ENCODE measurements around the gene AP2A1.

Gene AP2A1

GRCh38 chr19:49766007-49766929, 533 bp upstream of the AP2A1 start:
- DNase-seq: peak; percentile 99

DNA sequence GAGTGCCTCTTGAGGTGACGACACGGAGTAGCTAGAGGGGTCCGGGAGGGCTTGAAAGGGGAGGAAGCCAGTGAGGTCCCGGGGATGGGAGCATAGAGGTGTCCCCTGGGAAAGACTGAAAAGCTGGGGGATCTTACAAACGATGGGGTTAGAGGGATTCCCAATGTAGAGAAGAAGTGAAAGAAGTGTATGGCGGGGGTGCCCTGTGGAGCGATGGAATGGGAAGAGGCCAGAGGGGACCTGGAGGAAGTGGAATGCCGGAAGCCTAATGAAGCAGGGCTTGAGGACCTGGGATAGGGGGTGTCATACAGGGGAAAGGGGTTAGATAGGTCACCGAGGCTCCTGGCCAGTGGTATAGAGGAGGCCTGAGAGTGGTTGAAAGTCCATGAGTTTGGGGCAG, 580 bp downstream of the AP2A1 start:
- no peak for DNase-seq

DNA sequence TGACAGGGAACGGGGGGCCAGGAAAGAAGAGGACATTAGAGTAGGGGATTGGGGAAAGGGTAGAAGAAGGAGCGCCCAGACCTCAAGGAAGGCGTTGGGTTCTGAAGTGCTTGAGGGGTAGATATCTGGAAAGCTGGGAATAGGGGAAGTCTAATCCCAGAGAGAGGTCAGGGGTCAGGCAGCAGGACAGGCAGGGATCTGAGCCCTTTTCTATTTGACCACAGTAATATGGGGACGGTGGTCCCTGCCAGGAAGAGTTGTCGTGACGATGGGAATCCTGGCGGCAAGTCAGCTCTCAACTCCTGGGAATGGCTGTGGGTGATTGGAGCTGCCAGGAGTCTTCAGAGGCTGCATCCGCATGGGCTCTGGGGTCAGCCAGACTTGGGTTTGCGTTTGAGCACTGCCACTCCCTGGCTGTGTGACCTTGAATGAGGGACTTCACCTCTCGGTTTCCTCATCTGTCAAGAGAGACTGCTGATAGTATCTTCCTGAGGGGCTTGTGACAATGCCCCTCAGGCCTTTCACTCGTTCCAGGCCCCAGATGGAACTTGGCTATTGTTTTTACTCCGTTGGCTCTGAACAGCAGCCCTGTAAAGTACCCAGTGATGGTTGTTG, 1.3 kb downstream of the AP2A1 start:
- DNase-seq: no peak

DNA sequence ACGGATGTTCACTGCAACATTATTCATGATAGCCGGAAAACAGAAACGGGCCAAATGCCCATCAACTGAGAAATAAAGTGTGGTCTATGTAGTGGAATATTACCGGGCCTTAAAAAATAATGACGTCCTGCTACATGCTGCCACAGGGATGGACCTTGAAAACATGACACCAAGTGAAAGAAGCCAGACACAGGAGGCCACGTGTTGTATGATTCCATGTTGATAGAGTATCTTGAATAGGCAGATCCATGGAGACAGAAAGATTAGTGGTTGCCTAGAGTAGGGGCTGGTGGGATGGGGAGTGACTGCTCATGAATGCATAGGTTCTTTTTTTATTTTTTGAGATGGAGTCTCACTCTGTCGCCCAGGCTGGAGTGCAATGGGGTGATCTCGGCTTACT, 3.7 kb downstream of the AP2A1 start:
- DNase-seq: no peak

DNA sequence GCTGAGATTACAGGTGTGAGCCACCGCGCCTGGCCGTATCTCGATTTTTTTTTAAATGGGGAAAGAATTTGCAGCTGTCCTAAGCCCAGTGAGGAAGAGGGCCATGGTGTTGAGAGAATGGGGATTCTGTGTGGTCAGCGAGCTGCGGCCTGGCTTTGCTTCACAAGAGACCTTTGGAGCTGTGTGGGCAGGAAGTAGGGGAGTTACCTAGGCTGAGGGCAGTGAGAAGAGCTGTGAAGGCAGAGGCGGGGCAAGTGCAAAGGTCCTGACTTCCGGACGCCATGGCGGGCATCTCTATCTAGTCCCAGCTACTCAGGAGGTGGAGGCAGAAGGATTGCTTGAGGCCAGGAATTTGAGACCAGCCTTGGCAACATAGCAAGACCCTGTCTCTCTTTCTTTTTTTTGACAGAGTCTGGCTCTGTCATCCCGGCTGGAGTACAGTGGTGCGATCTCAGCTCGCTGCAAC, 4.9 kb downstream of the AP2A1 start:
- no peak for DNase-seq

DNA sequence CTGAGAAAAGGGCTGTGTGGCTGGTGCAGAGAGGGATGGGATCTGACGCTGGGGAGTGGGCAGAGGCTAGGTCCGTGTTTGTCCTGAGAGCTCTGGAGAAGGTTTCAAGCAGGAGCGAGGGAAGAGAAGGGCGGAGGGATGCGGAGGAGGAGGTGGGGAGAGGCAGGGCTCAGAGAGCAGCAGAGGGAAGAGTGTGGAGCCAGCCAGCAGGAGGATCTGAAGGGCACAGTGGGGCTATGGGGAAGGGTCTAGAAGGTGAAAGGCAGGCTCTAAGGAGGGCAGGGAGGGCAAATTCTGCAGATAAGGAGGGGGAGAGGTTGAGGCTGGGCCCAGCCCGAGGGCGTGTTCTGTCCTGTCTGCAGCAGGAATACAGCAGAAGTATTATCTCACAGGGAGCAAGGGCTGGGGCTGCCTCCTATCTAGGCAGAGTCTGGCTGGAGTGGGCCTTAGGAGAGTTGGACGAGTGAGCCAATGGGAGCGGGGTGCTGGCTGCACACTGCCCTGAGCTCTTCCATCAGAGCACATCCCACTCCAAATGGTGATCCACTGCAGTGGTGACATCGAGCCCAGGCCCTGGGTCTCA, 6.1 kb downstream of the AP2A1 start:
- DNase-seq: no peak

DNA sequence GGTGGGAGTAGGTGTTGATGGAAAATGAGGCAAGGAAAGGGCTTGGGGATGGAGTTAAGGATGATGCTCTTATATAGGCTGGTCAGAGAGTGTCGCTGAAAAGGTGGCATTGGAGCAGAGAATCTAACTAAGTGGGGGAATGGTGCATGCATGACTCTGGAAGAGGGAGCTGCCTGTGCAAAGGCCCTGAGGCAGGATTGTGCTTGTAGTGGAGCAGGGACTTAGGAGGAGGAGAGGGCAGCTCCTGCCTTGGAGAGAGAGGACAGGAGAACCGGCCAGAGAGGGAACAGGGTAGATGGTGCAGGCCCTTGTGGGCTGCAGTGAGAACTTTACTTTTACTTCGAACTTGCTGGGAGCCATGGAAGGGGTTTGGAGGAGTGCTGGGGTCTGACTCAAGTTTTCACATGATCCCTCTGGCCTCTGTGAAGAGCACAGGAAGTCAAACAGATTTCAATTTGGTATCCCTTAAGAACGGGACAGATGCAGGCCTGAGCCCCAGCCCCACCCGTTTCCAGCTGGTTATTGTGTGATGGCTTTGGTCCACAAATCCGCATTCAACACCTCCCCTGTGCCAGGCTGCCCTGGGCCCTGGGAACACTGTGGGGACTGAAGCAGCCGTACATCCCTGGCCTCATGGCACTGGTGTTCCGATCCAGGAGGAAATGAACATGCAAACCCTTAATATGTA, 7.0 kb downstream of the AP2A1 start:
- no peak for DNase-seq

GRCh38 chr19:49774969-49775368, 8.2 kb downstream of the AP2A1 start:
- no peak for DNase-seq

- no peak for DNase-seq
These were observed 9.1 kb downstream of the AP2A1 start for GRCh38 chr19:49775742-49776370.

- DNase-seq: no peak
These were observed 9.6 kb downstream of the AP2A1 start for GRCh38 chr19:49776371-49776764.

DNA sequence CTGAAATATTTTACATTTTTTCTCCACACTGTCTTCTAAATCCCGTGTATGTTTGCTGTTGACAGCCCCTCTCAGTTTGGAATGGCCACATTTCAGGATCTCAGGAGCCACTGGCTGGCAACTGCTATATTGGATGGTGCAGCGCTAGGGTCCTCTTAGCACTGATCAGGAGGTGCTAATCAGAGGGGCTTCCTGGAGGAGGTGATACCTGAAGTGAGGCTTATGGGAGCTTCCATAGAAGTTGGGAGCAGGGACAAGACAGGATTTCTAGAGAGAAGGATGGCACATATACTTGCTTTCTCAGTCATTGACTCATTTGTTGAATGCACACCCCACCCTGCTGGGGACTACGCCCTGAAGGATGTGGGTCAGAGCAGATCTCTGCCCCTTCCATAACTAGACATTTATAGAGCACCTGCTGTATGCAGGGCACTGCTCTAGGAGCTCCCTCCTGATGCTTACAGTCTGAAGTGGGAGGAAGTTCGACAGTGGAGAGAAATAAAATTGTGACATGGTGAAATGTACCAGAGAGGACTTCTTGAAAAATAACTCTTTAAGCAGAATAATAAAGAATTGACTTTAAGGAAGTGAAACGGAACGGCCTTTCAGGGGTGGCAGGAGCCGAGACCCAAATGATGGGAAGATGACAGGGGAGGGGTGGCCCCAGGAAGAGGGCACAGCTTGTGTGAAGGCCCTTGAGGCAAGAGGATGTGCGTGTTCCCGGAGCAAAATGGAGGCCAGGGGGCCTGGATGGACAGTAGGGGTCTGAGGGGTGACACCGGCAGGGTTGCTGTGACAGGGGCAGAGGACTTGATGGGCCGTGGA, 13.1 kb downstream of the AP2A1 start:
- DNase-seq: no peak

- no peak for DNase-seq
These were observed 14.1 kb downstream of the AP2A1 start for GRCh38 chr19:49780861-49781260.

DNA sequence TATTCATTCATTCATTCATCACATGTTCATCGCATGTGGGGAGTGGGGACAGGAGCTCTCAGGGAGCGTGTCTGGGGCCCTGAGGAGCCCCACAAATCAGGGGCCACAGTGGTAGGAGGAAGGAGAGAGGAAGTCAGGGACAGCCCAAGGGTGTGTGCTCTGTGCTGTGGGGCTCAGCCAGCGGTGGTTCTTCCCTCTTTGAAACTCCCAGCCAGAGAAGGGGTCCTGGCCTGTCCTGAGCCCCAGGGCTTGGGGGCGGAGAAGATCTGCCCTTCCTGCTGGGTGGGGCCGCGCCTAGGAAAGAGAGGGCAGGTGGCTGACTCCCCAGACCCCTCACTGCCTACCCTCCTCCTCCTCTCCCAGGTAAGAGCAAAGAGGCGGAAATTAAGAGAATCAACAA, 14.6 kb downstream of the AP2A1 start:
- DNase-seq: no peak

- DNase-seq: no peak
These were observed 15.7 kb downstream of the AP2A1 start for GRCh38 chr19:49782515-49782914.

DNA sequence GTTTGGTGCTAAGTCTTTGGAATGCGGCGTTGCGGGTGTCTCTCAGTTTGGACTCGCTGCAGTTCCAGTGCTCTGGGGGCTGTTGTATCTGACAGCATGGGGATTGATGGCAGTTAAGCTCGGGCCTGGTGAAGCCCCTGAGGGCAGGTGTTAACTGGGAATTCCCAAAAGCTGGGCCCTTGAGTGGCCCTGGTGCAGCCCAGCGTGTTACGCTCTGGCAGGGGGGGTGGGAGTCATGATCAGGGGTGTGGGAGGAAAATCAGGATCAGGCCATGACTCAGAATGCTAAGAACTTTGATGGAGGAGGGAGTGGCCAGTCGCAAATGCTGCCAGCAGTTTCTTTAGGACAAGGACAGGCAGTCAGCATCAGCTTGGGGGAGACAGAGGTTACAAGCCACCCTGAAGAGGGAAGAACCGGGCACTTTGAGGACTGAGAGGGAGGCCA, 19.6 kb downstream of the AP2A1 start:
- no peak for DNase-seq

- no peak for DNase-seq
These were observed 20.9 kb downstream of the AP2A1 start for GRCh38 chr19:49787746-49788145.

- DNase-seq: no peak
These were observed 22.1 kb downstream of the AP2A1 start for GRCh38 chr19:49788857-49789256.

DNA sequence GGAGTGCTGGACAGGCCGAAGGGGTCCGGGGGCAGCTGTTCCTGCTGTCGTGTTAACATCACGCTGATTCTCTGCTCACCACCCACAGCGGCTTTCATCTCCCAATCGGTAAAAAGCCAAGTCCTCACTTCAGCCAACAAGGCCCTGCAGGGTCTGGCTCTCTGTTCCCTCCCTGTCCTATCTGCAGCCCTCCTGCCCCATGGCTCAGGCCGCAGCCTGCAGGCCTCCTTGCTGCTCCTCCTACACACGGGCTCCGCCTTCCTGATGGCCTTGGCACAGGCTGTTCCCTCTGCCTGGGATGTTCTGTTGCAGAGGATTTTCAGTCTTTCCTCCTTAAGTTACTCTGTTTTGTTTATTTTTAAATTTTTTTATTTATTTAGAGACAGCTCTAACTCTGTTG, 24.1 kb downstream of the AP2A1 start:
- DNase-seq: no peak

- DNase-seq: no peak
These were observed 25.1 kb downstream of the AP2A1 start for GRCh38 chr19:49791776-49792445.

DNA sequence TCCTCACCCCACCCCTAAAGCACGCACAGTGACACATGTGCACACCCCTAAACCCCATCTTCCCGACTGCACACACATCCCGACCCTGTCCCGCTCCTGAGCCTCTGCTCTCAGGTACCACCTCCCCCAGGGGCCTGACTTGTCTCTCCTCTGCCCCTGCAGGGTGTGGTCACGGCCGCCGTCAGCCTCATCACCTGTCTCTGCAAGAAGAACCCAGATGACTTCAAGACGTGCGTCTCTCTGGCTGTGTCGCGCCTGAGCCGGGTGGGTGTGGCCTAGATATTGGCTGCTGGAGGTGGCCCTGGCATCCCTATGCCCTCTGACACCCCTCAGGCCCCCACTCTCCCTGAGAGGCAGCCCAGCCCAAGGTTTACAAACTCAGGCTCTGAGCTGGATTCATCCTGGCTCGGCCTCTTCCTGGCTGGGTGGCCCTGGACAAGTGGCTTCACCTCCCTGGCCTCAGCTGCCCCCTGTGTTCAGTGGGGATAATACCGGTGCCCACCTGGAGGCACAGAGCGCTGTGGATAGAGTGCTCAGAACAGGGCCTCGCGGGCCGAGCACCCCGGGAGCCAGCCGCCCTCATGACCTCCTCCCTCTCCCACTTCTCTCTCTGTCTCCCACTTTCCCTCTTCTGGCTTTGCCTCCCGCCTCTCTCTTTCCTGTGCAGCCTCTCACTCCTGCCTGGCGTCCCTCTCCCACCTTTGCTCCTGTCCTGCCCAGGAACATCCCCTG, 26.2 kb downstream of the AP2A1 start:
- DNase-seq: no peak

- no peak for DNase-seq
These were observed 26.7 kb downstream of the AP2A1 start for GRCh38 chr19:49793561-49793840.
